GM12878 (cell line): ENCODE measurements around the gene JDP2.

ENCODE experiments used
- ATF7 ChIP-seq: fragments of 450-650 bp; IDR thresholded peaks from 2 replicates; pipeline ENCODE4 v1.6.1; 2016; ENCODE audit warnings: low read depth, mild to moderate bottlenecking
- BRCA1 ChIP-seq: IDR thresholded peaks from 2 replicates; pipeline ENCODE4 v1.6.1; 2011; ENCODE audit warnings: low read depth, low read length, improper control_type of control experiment
- CTCF ChIP-seq, 3 experiments: IDR thresholded peaks in 2 of 3; conservative IDR thresholded peaks in 1 of 3; 2 replicates each; pipeline ENCODE4 v1.5.1; 2011; ENCODE audit warnings: low read depth in 3 of 3, low read length in 3 of 3, mild to moderate bottlenecking in 3 of 3, control low read depth in 2 of 3, moderate library complexity in 2 of 3, inconsistent platforms in 1 of 3, mixed read lengths in 1 of 3; ENCODE audit not compliant: control insufficient read depth in 2 of 3, insufficient read depth in 1 of 3; ENCODE audit errors: extremely low read depth in 1 of 3
- POLR2A ChIP-seq: IDR thresholded peaks from 2 replicates; pipeline ENCODE4 v1.6.1; 2011; ENCODE audit warnings: low read depth, mild to moderate bottlenecking, low read length

GRCh38 chr14:75469164-75469563 is 41.3 kb downstream of the JDP2 start:
- no peak for TF ChIP-seq POLR2A
- TF ChIP-seq BRCA1, result no peak
- no peak for TF ChIP-seq CTCF (IDR thresholded peaks at IDR 0.05 in 2 of 3, conservative IDR thresholded peaks at IDR 0.05 in 1 of 3; ENCODE audit: control insufficient read depth in 2 of 3, extremely low read depth in 1 of 3, insufficient read depth in 1 of 3, low read depth in 3 of 3, low read length in 3 of 3)
- no peak for TF ChIP-seq ATF7
